Measurements from ENCODE around the gene EFEMP1.
"Not testable (repeated sequence)": the region's sequence is repeated elsewhere in the genome, so short reads cannot be mapped to it uniquely, and the experiment has no call there.

EFEMP1 gene

GRCh38 chr2:55846426-55846825 is 77.2 kb downstream of the EFEMP1 start:
- Mint-ChIP-seq H3K36me3 (no peaks in the 10 kb centered on the region), H3K27ac (no peak overlapping the region), H3K4me1 (ENCODE audit: low read depth) (no peaks in the 10 kb centered on the region), H3K4me3 (no peak overlapping the region), H3K9me3 (ENCODE audit: low read depth) (no peaks in the 10 kb centered on the region), H3K27me3 (peaks cover 1% of the 10 kb centered on the region)

DNA sequence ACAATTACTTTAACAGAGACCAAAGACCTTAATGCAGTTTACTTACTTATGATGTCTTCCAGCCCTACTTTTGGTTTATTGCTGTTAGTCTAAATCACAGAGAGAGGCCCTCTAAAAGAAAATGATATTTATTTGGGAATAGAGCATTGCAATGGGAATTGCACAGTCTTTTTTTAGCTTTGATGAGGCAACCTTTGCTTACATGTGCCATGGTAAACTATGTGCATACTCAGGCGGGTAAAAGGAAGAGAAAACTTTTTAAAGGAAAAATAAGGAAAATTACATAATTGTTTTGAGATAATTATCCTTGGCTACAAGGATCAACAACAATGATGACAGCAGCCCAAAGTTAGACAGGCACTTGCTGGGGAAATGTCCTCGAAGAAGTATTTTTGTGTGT is 78.6 kb downstream of the EFEMP1 start:
- no peak overlapping the region for H3K4me3 Mint-ChIP-seq
- H3K27ac Mint-ChIP-seq: no peak overlapping the region
- H3K27me3 Mint-ChIP-seq: peaks cover 1% of the 10 kb centered on the region
- H3K4me1 Mint-ChIP-seq (ENCODE audit: low read depth): no peaks in the 10 kb centered on the region
- no peaks in the 10 kb centered on the region for H3K9me3 Mint-ChIP-seq (ENCODE audit: low read depth)
- no peaks in the 10 kb centered on the region for H3K36me3 Mint-ChIP-seq

GRCh38 chr2:55843994-55844345 is 79.6 kb downstream of the EFEMP1 start:
- H3K36me3 Mint-ChIP-seq: no peaks in the 10 kb centered on the region
- peaks cover 1% of the 10 kb centered on the region for H3K27me3 Mint-ChIP-seq
- H3K27ac Mint-ChIP-seq: no peak overlapping the region
- H3K9me3 Mint-ChIP-seq (ENCODE audit: low read depth): no peaks in the 10 kb centered on the region
- H3K4me1 Mint-ChIP-seq (ENCODE audit: low read depth): no peaks in the 10 kb centered on the region
- no peak overlapping the region for H3K4me3 Mint-ChIP-seq

- Mint-ChIP-seq H3K9me3 (ENCODE audit: low read depth) (peaks cover 3% of the 10 kb centered on the region), H3K27me3 (peaks cover 4% of the 10 kb centered on the region), H3K27ac (no peak overlapping the region), H3K4me1 (ENCODE audit: low read depth) (no peaks in the 10 kb centered on the region), H3K4me3 (no peak overlapping the region), H3K36me3 (no peaks in the 10 kb centered on the region)
Observed at GRCh38 chr2:55843096-55843993, 80.2 kb downstream of the EFEMP1 start.

DNA sequence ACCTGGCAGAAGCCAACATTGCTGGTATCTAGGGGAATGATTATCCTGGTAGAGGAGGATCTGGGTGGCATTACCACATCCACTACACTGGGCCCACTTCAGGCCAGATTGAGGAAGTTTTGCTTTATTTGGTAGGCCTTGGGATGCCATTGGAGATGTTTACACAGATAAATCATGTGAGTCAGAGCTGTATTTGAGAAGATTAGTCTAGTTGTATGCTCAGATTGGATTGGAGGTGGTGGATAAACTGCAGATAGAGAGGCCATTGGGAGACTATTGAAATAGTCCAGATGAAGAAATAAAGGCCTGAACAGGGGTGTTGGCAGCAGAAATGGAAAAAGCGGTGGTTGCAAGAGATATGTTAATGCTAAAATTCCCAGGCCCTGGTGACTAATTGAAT is 81.5 kb downstream of the EFEMP1 start:
- H3K27me3 Mint-ChIP-seq: peaks cover 4% of the 10 kb centered on the region
- peaks cover 3% of the 10 kb centered on the region for H3K9me3 Mint-ChIP-seq (ENCODE audit: low read depth)
- H3K4me3 Mint-ChIP-seq: no peak overlapping the region
- H3K36me3 Mint-ChIP-seq: no peaks in the 10 kb centered on the region
- no peak overlapping the region for H3K27ac Mint-ChIP-seq
- H3K4me1 Mint-ChIP-seq (ENCODE audit: low read depth): no peaks in the 10 kb centered on the region

GRCh38 chr2:55840460-55840859 is 83.1 kb downstream of the EFEMP1 start:
- H3K9me3 Mint-ChIP-seq (ENCODE audit: low read depth): peaks cover 3% of the 10 kb centered on the region
- H3K36me3 Mint-ChIP-seq: no peaks in the 10 kb centered on the region
- peaks cover 4% of the 10 kb centered on the region for H3K27me3 Mint-ChIP-seq
- H3K4me3 Mint-ChIP-seq: no peak overlapping the region
- no peaks in the 10 kb centered on the region for H3K4me1 Mint-ChIP-seq (ENCODE audit: low read depth)
- no peak overlapping the region for H3K27ac Mint-ChIP-seq

DNA sequence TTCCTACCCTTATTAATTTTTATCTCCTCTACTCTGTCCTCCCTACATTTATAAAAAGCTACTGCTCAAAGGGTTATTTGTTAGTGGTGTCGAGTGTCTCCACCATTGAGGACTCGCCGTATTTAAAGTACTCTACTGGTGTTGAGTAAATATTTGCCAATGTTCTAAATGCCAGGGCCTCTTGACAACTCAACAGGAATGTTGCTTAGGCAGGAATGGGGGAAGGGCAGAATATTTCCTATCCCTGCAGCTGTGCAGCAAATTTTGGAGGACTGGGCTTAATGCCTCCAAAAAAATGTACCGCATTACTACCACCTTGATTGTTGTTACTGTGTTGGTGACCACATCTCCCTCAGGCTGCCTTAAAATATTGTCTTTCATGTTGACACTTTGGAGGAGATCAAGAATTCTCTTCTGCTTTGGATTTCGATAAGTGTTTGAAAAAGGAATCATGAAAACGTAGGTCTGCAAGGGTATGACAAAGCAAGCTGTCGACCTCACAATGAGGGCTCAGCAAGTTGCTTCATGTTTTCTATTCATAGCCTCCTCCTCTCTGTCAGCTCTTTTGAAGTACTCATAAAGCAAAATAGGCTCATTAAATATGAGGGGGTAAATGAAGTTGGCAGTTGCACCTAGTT is 84.3 kb downstream of the EFEMP1 start:
- Mint-ChIP-seq H3K27ac (no peak overlapping the region), H3K4me3 (no peak overlapping the region), H3K4me1 (ENCODE audit: low read depth) (no peaks in the 10 kb centered on the region), H3K27me3 (peaks cover 3% of the 10 kb centered on the region), H3K9me3 (ENCODE audit: low read depth) (peaks cover 3% of the 10 kb centered on the region), H3K36me3 (no peaks in the 10 kb centered on the region)

DNA sequence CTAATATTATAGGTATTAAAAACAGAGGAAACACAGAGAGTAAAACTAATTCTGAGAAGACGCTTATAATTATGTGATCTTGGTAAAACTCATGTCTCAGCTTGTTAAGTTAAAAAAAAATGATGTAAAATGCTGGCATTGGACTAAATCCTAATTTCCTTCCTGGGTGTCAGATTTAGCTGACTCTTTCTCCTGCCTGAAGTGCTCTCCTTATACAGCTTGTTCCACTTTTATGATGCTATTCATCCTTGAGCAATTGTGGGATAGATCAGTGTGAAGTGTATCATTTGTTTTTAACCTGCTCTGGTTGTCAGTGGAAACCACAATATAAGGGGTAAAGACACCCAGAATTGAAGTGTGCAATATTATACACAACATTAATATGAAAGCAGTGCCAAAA is 84.9 kb downstream of the EFEMP1 start:
- Mint-ChIP-seq H3K27ac (no peak overlapping the region), H3K27me3 (peaks cover 3% of the 10 kb centered on the region), H3K9me3 (ENCODE audit: low read depth) (peaks cover 3% of the 10 kb centered on the region), H3K4me3 (no peak overlapping the region), H3K4me1 (ENCODE audit: low read depth) (no peaks in the 10 kb centered on the region), H3K36me3 (no peaks in the 10 kb centered on the region)

DNA sequence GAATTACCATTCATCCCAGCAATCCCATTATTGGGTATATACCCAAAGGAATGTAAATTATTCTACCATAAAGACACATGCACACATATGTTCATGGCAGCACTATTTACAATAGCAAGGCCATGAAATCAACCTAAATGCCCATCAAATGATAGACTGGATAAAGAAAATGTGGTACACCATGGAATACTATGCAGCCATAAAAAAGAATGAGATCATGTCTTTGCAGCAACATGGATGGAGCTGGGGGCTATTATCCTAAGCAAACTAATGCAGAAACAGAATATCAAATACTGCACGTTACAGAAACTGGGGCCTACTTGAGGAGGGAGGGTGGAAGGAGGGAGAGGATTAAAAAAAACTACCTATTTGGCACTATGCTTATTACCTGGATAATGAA is 85.5 kb downstream of the EFEMP1 start:
- H3K27me3 Mint-ChIP-seq; H3K4me3 Mint-ChIP-seq; H3K36me3 Mint-ChIP-seq; H3K9me3 Mint-ChIP-seq (ENCODE audit: low read depth); H3K27ac Mint-ChIP-seq; H3K4me1 Mint-ChIP-seq (ENCODE audit: low read depth): not testable (repeated sequence)

DNA sequence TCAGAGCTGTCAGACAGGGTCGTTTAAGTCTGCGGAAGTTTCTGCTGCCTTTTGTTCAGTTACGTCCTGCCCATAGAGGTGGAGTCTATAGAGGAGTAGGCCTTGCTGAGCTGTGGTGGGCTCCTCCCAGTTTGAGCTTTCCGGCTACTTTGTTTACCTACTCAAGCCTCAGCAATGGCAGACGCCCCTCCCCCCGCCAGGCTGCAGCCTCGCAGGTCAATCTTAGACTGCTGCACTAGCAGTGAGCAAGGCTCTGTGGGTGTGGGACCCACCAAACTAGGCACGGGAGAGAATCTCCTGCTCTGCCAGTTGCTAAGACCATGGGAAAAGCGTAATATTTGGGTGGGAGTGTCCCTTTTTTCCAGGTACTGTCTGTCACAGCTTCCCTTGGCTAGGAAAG is 86.5 kb downstream of the EFEMP1 start:
- no peaks in the 10 kb centered on the region for H3K4me1 Mint-ChIP-seq (ENCODE audit: low read depth)
- no peak overlapping the region for H3K27ac Mint-ChIP-seq
- peaks cover 3% of the 10 kb centered on the region for H3K9me3 Mint-ChIP-seq (ENCODE audit: low read depth)
- no peak overlapping the region for H3K4me3 Mint-ChIP-seq
- peaks cover 3% of the 10 kb centered on the region for H3K27me3 Mint-ChIP-seq
- H3K36me3 Mint-ChIP-seq: no peaks in the 10 kb centered on the region

GRCh38 chr2:55831671-55832410 is 91.7 kb downstream of the EFEMP1 start:
- not testable (repeated sequence) for H3K4me1 Mint-ChIP-seq (ENCODE audit: low read depth); H3K4me3 Mint-ChIP-seq

GRCh38 chr2:55827855-55828254 is 95.7 kb downstream of the EFEMP1 start:
- no peaks in the 10 kb centered on the region for H3K27me3 Mint-ChIP-seq

More at GRCh38 chr2:55831671-55832410, 91.7 kb downstream of the EFEMP1 start:
- not testable (repeated sequence) for H3K27ac Mint-ChIP-seq; H3K27me3 Mint-ChIP-seq; H3K9me3 Mint-ChIP-seq (ENCODE audit: low read depth); H3K36me3 Mint-ChIP-seq

GRCh38 chr2:55827428-55827827 is 96.2 kb downstream of the EFEMP1 start:
- H3K36me3 Mint-ChIP-seq; H3K27me3 Mint-ChIP-seq; H3K4me3 Mint-ChIP-seq; H3K4me1 Mint-ChIP-seq (ENCODE audit: low read depth); H3K9me3 Mint-ChIP-seq (ENCODE audit: low read depth); H3K27ac Mint-ChIP-seq: not testable (repeated sequence)

More at GRCh38 chr2:55827855-55828254, 95.7 kb downstream of the EFEMP1 start:
- Mint-ChIP-seq H3K4me1 (ENCODE audit: low read depth) (no peaks in the 10 kb centered on the region), H3K36me3 (no peaks in the 10 kb centered on the region), H3K9me3 (ENCODE audit: low read depth) (no peaks in the 10 kb centered on the region), H3K27ac (no peak overlapping the region), H3K4me3 (no peak overlapping the region)

DNA sequence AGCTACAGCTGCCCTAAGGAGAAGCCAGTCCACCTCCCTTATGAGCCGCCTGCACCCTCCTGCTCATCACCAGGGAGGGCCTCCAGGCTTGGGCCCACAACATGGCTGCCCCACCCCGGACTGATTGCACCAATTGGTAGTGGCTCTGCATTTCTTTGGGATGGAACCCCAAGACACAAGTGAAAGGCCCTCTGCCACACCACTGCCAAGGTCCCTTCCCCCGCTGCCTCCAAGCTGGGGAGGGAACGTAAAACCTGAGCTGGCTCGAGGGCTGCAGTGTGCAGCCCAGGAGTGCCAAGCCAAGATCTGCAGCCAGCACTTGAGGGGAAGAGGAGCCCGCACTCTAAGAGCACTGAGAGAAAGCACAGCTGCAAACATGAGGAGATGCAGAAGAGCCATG is 97.3 kb downstream of the EFEMP1 start:
- Mint-ChIP-seq H3K9me3 (ENCODE audit: low read depth) (no peaks in the 10 kb centered on the region), H3K27ac (no peak overlapping the region), H3K27me3 (no peaks in the 10 kb centered on the region), H3K36me3 (no peaks in the 10 kb centered on the region), H3K4me1 (ENCODE audit: low read depth) (no peaks in the 10 kb centered on the region), H3K4me3 (no peak overlapping the region)

- H3K27me3 Mint-ChIP-seq: no peaks in the 10 kb centered on the region
- no peaks in the 10 kb centered on the region for H3K36me3 Mint-ChIP-seq
- H3K9me3 Mint-ChIP-seq (ENCODE audit: low read depth): no peaks in the 10 kb centered on the region
- no peaks in the 10 kb centered on the region for H3K4me1 Mint-ChIP-seq (ENCODE audit: low read depth)
- no peak overlapping the region for H3K4me3 Mint-ChIP-seq
- H3K27ac Mint-ChIP-seq: no peak overlapping the region
Observed at GRCh38 chr2:55824551-55825096, 99.0 kb downstream of the EFEMP1 start.

All from activated naive CD8-positive, alpha-beta T cell (primary cell).